ENCODE results near the gene PRELID2.

DNA sequence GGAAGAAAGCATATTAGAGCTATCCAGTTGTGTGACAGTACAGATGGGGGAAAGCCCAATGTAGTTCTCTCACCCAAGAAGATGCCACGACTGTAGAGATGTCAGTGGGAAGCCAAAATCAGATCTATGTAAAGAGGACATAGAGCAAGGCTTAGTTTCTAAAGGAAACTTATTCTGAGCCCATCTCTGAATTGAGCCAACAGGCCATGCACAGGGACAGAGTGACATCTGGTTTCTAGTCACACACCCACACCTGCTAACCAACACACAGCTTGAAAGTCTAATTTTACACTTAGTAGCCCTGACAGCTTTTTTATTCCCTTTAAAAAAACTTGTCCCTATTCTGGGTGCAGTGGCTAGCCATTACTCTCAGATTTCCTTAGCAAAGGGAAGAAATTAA, 22.3 kb downstream of the PRELID2 start:
- TF ChIP-seq TAF1 (IDR thresholded peaks at IDR 0.05; ENCODE audit: low read depth, low read length), result no peak
- TF ChIP-seq POLR2A (IDR thresholded peaks at IDR 0.05; ENCODE audit: low read depth, low read length), result no peak
- no peak for TF ChIP-seq POU2F2 (IDR thresholded peaks at IDR 0.05; ENCODE audit: low read depth, low read length)
- no peak for TF ChIP-seq PAX5 (IDR thresholded peaks at IDR 0.05; ENCODE audit: insufficient read depth, low read length, severe bottlenecking)
- no peak for TF ChIP-seq POLR2AphosphoS5 (IDR thresholded peaks at IDR 0.05; ENCODE audit: low read depth, low read length)
